H1 (cell line): Measurements from ENCODE around the gene MDK. TPM values are rescaled to one million over a fixed set of nuclear protein-coding genes. Genes with fewer than 3 reads are reported as not detected.

Experiments
- POLR2A ChIP-seq, 2 experiments: IDR thresholded peaks; 1 replicate in 1 of 2; 2 replicates in 1 of 2; pipeline ENCODE4 v1.6.1; 2011; ENCODE audit warnings: low read depth in 2 of 2, low read length in 2 of 2, mild to moderate bottlenecking in 2 of 2; ENCODE audit errors: control extremely low read depth in 1 of 2
- POU5F1 ChIP-seq: IDR thresholded peaks from 2 replicates; pipeline ENCODE4 v1.6.1; 2011; ENCODE audit warnings: low read depth, mild to moderate bottlenecking, low read length, moderate library complexity
- TBP ChIP-seq: IDR thresholded peaks from 2 replicates; pipeline ENCODE4 v1.6.1; 2011; ENCODE audit warnings: low read depth, low read length, improper control_type of control experiment
- YY1 ChIP-seq: IDR thresholded peaks from 2 replicates; pipeline ENCODE4 v1.6.1; 2011; ENCODE audit warnings: low read depth, mild to moderate bottlenecking, low read length
- polyA plus RNA-seq, 7 experiments: library from polyadenylated mRNA; depleted of rRNA in 3 of 7; stranded (reverse) in 5 of 7; unstranded in 2 of 7; fragments of >200 nt in 5 of 7; fragments of 200-250 nt in 2 of 7; gene quantifications; 1 replicate in 5 of 7; 2 replicates in 1 of 7; 4 replicates in 1 of 7; pipeline versions ENCODE4 v1.2.1 to v1.2.3, GENCODE V29; 2011 to 2013; ENCODE audit warnings: missing spikeins in 2 of 7, mixed read lengths in 2 of 7
- total RNA-seq: library from RNA; stranded (reverse); fragmentation: NEBNext Ultra II Directional; extraction: Animal tissue kit (Norgen Biotek cat#: 25700); gene quantifications from 2 replicates; pipeline ENCODE4 v1.2.1, GENCODE V29; 2021
- TF ChIP-seq, protein P1 (sequence below): fragments of 300-600 bp; sonication (generic); IDR thresholded peaks from 2 replicates; pipeline ENCODE4 v1.7.1; 2012; ENCODE audit warnings: low read length, moderate library complexity, mild to moderate bottlenecking, inconsistent platforms; ENCODE audit not compliant: insufficient replicate concordance
- TF ChIP-seq, protein P2 (sequence below), 3 experiments: IDR thresholded peaks; 1 replicate in 2 of 3; 2 replicates in 1 of 3; pipeline versions ENCODE4 v1.5.1 to v1.6.1; 2011; ENCODE audit warnings: low read length in 3 of 3, mild to moderate bottlenecking in 3 of 3, inconsistent platforms in 2 of 3, low read depth in 1 of 3, moderate library complexity in 1 of 3; ENCODE audit not compliant: insufficient read depth in 1 of 3; ENCODE audit errors: control extremely low read depth in 1 of 3
- TF ChIP-seq, protein P3 (sequence below): IDR thresholded peaks from 2 replicates; pipeline ENCODE4 v1.6.1; 2011; ENCODE audit warnings: low read length, improper control_type of control experiment

The MDK gene
- total and polyA plus RNA-seq, 2 of the 8 experiments (the other 6 are each of a cell fraction or from before 2014, with no cell fraction given): 309 to 606 TPM

DNA sequence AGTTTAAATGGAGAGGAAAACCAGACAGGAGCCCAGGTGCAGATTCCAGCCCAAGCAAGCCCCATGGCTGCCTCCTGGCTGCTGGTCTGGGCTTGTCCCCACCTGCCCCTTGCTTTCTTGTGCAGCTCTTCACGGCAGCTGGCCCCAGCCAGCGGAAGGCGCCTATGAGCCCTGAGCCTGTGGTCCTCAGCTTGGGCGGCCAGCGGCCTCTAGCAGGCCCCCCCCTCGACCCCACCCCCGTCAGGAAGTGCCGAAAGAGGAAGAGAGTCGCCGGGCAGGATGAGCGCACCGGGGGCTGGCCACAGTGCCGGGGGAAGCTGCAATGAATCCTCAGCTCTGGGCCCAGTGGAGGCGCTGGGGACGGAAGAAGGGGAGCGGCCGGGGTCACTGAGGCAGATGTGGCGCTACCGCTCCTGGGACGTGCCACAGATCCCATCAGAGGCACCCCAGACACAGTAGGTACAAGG, 36.3 kb upstream of the MDK start (continued):
- TF ChIP-seq, protein P1, sequence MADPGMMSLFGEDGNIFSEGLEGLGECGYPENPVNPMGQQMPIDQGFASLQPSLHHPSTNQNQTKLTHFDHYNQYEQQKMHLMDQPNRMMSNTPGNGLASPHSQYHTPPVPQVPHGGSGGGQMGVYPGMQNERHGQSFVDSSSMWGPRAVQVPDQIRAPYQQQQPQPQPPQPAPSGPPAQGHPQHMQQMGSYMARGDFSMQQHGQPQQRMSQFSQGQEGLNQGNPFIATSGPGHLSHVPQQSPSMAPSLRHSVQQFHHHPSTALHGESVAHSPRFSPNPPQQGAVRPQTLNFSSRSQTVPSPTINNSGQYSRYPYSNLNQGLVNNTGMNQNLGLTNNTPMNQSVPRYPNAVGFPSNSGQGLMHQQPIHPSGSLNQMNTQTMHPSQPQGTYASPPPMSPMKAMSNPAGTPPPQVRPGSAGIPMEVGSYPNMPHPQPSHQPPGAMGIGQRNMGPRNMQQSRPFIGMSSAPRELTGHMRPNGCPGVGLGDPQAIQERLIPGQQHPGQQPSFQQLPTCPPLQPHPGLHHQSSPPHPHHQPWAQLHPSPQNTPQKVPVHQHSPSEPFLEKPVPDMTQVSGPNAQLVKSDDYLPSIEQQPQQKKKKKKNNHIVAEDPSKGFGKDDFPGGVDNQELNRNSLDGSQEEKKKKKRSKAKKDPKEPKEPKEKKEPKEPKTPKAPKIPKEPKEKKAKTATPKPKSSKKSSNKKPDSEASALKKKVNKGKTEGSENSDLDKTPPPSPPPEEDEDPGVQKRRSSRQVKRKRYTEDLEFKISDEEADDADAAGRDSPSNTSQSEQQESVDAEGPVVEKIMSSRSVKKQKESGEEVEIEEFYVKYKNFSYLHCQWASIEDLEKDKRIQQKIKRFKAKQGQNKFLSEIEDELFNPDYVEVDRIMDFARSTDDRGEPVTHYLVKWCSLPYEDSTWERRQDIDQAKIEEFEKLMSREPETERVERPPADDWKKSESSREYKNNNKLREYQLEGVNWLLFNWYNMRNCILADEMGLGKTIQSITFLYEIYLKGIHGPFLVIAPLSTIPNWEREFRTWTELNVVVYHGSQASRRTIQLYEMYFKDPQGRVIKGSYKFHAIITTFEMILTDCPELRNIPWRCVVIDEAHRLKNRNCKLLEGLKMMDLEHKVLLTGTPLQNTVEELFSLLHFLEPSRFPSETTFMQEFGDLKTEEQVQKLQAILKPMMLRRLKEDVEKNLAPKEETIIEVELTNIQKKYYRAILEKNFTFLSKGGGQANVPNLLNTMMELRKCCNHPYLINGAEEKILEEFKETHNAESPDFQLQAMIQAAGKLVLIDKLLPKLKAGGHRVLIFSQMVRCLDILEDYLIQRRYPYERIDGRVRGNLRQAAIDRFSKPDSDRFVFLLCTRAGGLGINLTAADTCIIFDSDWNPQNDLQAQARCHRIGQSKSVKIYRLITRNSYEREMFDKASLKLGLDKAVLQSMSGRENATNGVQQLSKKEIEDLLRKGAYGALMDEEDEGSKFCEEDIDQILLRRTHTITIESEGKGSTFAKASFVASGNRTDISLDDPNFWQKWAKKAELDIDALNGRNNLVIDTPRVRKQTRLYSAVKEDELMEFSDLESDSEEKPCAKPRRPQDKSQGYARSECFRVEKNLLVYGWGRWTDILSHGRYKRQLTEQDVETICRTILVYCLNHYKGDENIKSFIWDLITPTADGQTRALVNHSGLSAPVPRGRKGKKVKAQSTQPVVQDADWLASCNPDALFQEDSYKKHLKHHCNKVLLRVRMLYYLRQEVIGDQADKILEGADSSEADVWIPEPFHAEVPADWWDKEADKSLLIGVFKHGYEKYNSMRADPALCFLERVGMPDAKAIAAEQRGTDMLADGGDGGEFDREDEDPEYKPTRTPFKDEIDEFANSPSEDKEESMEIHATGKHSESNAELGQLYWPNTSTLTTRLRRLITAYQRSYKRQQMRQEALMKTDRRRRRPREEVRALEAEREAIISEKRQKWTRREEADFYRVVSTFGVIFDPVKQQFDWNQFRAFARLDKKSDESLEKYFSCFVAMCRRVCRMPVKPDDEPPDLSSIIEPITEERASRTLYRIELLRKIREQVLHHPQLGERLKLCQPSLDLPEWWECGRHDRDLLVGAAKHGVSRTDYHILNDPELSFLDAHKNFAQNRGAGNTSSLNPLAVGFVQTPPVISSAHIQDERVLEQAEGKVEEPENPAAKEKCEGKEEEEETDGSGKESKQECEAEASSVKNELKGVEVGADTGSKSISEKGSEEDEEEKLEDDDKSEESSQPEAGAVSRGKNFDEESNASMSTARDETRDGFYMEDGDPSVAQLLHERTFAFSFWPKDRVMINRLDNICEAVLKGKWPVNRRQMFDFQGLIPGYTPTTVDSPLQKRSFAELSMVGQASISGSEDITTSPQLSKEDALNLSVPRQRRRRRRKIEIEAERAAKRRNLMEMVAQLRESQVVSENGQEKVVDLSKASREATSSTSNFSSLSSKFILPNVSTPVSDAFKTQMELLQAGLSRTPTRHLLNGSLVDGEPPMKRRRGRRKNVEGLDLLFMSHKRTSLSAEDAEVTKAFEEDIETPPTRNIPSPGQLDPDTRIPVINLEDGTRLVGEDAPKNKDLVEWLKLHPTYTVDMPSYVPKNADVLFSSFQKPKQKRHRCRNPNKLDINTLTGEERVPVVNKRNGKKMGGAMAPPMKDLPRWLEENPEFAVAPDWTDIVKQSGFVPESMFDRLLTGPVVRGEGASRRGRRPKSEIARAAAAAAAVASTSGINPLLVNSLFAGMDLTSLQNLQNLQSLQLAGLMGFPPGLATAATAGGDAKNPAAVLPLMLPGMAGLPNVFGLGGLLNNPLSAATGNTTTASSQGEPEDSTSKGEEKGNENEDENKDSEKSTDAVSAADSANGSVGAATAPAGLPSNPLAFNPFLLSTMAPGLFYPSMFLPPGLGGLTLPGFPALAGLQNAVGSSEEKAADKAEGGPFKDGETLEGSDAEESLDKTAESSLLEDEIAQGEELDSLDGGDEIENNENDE: no peak
- TF ChIP-seq POU5F1: no peak
- TF ChIP-seq POLR2A (IDR thresholded peaks at IDR 0.05; ENCODE audit: control extremely low read depth in 1 of 2, low read depth in 2 of 2, low read length in 2 of 2): 0 out of 3 replicates have a peak, but pooled peaks of 1 of the 2 experiments have one; percentile 27
- TF ChIP-seq, protein P2, sequence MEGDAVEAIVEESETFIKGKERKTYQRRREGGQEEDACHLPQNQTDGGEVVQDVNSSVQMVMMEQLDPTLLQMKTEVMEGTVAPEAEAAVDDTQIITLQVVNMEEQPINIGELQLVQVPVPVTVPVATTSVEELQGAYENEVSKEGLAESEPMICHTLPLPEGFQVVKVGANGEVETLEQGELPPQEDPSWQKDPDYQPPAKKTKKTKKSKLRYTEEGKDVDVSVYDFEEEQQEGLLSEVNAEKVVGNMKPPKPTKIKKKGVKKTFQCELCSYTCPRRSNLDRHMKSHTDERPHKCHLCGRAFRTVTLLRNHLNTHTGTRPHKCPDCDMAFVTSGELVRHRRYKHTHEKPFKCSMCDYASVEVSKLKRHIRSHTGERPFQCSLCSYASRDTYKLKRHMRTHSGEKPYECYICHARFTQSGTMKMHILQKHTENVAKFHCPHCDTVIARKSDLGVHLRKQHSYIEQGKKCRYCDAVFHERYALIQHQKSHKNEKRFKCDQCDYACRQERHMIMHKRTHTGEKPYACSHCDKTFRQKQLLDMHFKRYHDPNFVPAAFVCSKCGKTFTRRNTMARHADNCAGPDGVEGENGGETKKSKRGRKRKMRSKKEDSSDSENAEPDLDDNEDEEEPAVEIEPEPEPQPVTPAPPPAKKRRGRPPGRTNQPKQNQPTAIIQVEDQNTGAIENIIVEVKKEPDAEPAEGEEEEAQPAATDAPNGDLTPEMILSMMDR (IDR thresholded peaks at IDR 0.05; ENCODE audit: control extremely low read depth in 1 of 3, insufficient read depth in 1 of 3, low read depth in 1 of 3, low read length in 3 of 3): peak; percentile 19 to 39 (median 35)
- TF ChIP-seq, protein P3, sequence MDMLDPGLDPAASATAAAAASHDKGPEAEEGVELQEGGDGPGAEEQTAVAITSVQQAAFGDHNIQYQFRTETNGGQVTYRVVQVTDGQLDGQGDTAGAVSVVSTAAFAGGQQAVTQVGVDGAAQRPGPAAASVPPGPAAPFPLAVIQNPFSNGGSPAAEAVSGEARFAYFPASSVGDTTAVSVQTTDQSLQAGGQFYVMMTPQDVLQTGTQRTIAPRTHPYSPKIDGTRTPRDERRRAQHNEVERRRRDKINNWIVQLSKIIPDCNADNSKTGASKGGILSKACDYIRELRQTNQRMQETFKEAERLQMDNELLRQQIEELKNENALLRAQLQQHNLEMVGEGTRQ: no peak
- peak; percentile 31; the same call in 1 of the 2 replicates for TF ChIP-seq YY1
- TF ChIP-seq TBP: no peak
